HuH-7.5 (cell line): ENCODE measurements around the gene ACTG1.
"Not testable (repeated sequence)": the region's sequence is repeated elsewhere in the genome, so short reads cannot be mapped to it uniquely, and the experiment has no call there.

Experiments
- DNase-seq: peaks from one replicate; pipeline ENCODE4 v3.0.0; 2011; ENCODE audit warnings: low spot score

Gene ACTG1

DNA sequence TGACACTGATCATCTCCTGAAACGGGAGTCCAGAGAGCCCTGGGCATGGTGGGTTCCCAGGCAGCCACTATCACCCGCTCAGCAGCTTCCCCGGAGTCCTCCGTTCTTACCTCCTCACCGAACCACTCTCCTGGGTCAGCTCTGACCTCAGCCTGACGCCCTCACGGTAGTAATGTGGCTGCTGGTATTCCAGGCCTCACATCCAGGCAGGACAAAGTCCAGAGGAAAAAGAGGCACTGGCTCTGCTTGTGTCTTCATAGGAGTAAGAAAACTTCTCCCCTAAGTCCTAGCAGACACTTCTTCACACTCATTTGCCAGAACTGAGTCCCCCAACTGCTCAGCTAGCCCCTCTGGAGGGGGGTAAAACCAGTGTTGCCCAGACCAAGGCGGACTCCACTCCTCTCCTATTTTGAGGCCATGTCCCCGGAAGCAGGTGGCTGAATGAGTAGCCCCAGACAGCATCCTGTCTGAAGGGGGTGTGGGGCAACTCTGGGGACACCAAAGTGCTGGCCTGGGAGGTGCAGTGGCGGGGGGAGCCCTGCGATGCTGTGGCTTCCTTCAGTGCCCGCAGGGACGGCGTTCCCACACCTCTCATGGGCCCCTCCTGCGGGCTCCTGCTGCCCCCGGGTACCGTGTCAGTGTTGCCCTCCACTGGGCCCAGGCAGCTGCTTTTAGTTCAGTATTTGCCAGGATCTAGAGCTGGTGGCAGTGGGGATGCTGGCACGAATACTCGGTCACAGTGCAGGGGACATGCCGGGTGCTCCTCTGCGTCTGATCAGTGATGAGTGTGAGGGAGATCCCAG lies 20.9 kb upstream of the ACTG1 start:
- DNase-seq = no peak

DNA sequence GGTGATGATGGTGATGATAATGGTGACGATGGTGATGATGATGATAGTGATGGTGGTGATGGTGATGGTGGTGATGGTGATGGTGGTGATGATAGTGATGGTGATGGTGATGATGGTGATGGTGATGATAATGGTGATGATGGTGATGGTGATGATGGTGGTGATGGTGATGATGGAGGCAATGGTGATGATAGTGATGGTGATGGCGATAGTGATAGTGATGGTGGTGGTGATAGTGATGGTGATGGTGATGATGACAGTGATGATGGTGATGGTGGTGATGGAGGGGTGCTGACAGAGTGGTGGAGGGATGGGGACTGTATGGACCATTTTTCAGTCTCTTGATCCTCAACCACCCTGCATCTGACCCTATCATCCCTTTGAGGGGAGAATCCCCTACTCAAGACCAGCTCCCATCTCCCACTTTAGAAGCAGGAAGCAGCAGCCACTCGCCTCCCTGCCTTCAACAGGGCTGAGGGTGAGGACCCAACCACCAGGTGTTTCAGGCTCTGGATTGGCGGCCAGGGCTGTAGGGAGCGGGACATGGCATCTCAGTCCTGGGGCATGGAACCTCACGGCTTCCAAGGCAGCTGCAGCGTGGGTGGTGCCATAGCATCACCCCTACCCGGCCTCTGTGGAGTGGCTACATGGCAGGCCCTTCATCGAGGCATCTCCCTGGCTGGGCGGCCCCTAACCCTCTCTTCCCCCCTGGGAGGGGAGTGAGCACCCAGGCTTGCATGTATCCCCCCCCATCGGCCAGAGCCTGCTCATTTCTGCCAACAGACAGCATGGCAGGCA lies 20.1 kb upstream of the ACTG1 start:
- no peak for DNase-seq

DNA sequence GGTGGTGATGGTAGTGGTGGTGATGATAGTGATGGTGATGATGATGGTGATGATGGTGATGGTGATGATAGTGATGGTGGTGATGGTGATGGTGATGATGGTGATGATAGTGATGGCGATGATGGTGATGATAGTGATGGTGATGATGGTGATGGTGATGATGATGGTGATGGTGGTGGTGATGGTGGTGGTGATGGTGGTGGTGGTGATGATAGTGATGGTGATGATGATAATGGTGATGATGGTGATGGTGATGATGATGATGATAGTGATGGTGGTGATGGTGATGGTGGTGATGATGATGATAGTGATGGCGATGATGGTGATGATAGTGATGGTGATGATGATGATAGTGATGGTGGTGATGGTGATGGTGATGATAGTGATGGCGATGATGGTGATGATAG lies 19.4 kb upstream of the ACTG1 start:
- not testable (repeated sequence) for DNase-seq

DNA sequence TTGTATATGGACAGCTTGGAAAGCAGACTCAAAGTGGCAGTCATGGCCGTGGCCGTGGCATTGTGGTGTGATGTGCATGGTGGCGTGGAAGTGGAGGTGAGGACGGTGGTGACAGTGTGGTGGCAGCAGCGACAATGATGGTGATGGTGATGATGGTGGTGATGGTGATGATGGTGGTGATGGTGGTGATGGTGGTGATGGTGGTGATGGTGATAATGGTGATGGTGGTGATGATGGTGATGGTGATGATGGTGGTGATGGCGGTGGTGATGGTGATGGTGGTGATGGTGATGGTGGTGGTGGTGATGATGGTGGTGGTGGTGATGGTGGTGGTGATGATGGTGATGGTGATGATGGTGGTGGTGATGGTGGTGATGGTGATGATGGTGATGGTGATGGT lies 18.4 kb upstream of the ACTG1 start:
- DNase-seq = not testable (repeated sequence)

DNA sequence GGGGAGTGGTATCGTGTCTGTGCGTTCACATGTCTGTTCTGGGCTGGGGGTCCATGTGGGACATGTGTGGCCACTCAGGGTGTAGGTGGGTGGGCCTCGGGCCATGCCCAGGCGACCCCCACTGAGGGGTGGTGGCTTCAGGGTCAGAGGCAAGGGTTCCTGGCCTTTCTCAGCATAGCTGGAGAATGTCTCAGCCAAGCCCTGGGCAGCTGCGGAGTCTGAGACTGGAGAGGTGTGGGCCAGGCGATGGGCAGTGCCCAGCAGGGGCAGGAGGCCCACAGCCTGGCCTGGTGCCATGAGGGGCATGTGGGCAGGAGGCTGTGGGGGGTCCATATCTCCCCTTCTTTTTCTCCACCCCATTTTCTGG lies 16.8 kb upstream of the ACTG1 start:
- no peak for DNase-seq

DNA sequence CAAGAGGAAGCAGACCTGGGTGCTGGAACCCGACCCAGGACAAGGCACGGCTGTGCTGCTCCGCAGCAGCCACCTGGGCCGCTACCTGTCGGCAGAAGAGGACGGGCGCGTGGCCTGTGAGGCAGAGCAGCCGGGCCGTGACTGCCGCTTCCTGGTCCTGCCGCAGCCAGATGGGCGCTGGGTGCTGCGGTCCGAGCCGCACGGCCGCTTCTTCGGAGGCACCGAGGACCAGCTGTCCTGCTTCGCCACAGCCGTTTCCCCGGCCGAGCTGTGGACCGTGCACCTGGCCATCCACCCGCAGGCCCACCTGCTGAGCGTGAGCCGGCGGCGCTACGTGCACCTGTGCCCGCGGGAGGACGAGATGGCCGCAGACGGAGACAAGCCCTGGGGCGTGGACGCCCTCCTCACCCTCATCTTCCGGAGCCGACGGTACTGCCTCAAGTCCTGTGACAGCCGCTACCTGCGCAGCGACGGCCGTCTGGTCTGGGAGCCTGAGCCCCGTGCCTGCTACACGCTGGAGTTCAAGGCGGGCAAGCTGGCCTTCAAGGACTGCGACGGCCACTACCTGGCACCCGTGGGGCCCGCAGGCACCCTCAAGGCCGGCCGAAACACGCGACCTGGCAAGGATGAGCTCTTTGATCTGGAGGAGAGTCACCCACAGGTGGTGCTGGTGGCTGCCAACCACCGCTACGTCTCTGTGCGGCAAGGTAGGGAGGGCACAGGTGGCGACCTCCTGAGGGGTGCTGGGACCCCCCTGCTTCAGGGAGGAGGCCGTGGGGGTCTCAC lies 16.2 kb upstream of the ACTG1 start:
- no peak for DNase-seq

DNA sequence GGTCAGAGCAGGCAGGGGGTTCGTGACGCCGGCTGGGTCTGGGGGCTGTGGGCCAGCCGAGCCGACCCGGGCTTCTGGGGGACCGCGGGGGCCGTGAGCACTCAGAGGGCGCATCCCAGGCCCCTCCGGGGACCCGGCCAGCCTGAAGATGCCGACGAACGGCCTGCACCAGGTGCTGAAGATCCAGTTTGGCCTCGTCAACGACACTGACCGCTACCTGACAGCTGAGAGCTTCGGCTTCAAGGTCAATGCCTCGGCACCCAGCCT lies 15.7 kb upstream of the ACTG1 start:
- DNase-seq = no peak

DNA sequence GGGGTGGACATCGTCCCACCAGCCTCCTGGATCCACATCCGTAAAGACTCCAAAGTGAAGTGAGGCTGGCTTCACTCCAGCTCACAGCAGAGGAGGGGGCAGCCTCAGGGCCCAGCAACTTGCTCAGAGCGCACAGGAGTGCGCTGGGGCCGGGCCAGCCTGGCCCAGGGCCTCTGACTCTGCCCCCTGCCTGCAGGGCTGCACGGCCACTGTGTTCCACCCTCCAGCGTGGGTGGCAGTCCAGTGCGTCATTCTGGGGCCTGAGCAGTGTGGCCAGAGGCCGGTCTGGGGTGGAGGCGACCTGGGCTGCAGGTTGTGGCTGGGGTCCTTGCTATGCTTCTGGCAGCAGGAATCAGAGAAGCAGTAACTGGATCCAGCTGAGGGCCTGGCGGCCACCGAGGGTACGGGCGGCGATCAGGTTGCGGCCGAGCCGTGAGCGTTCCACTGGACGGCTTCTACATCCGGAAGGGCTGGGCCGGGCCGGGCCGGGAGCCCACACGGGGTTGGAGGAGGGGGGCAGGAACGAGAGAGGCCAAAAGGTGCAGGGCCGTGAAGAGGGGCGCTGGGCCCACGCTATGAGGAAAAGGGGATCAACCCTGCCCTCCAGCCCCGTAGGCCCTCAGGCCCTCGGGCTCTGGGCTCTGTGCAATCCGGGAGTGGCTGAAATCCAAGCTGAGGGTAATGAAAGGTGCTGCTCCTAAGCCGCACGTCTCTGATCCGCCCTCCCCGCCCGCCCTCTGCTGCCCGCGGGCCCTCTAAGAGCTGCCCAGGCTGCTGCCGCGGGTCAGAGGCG lies 15.2 kb upstream of the ACTG1 start, which contains the start of gene FSCN2:
TSS of gene FSCN2 (plus strand) at position 787 of the 793 bp plus-strand sequence. CDS start 155 bp downstream, outside the sequence.
- no peak for DNase-seq

DNA sequence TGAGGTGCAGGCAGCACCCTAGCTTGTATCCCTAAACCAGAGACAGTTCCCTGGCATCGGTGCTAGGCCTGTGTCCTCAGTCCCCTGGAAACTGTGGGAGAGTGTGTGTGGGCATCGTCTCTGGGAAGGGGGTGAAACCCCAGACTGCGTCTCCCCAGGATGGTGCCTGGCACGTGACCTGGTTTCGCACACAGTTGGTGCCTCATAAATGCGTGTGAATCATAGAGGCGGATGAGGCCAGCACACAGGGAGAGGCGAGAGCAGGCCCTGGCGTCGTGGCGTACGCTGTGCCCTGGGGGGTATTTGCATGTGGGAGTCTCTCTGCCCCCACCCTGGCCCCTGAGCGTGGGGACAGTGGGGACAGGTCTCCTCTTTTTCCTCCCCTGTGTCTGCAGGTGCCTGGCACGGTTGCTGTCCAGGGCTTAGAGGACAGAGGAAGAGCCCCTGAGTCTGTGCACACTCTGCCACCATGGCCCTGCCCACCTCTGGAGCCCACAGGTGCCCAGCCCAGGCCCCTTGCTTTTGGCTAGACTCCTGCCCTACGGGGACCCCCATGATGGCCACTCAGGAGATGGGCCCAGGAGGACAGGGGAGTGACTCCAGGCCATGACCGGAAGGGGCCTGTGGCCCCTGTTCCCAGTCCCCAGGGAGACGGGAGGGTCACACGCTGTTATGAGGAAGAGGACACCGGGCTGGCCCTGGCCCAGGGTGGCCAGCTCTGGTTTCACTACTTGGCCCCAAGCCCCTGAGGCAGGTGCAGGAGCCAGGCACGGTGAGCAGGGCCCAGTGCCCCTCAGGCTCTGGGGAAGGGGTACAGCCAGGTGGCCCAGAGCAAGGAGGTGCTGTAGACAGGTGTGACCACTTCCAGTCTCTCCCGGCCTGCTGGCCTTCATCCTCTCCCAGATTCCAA lies 14.3 kb upstream of the ACTG1 start:
- no peak for DNase-seq

DNA sequence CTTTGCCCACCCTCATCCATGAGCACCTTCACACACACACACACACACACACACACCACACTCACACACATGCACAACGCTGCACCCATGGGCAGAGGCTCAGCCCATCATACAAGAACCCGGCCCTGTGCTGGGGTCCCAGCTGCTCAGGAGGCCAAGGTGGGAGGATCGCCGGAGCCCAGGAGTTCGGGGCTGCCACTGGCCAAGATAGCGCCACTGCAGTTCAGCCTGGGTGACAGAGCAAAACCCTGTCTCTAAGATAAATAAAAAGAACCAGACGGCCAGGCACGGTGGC lies 12.2 kb upstream of the ACTG1 start:
- no peak for DNase-seq

DNA sequence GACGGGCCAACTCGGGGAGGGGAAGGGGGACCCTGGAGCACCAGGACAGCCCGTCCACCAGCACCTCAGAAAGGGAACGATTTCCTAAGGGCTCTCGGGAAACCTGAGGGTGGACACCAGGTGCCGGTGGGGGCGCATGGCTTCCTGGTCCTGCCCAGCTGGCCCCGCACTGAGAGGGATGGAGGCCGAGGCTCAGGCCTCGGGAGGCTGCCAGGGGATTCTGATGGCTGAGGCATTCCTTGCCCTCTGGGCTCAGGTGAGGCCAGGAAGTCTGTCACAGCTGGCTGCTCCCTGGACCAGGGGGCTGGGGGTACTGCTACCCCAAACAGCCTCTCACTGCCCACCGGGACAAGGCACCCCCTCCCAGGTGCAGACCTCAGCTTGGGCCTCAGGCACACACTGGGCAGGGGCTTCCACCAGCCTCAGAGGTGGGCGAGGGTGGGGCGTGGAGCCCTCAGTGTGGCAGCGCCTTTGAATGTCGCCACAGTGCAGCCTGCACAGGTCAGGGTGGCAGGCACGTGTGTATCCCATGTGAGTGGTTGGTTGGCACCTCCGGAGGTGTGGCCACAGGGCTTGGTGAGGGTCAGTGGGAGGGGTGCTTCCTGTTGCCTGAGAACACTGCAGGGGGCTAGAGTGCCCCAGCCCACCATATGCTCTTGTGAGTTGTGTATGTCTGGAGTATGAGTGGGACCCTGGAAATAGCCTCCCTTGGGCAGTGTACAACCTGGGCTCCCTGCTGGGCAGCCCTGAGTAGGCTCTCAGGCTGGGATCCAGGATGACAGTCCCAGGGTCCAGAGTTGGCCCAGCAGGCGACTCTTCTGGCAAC lies 11.7 kb upstream of the ACTG1 start:
- no peak for DNase-seq

DNA sequence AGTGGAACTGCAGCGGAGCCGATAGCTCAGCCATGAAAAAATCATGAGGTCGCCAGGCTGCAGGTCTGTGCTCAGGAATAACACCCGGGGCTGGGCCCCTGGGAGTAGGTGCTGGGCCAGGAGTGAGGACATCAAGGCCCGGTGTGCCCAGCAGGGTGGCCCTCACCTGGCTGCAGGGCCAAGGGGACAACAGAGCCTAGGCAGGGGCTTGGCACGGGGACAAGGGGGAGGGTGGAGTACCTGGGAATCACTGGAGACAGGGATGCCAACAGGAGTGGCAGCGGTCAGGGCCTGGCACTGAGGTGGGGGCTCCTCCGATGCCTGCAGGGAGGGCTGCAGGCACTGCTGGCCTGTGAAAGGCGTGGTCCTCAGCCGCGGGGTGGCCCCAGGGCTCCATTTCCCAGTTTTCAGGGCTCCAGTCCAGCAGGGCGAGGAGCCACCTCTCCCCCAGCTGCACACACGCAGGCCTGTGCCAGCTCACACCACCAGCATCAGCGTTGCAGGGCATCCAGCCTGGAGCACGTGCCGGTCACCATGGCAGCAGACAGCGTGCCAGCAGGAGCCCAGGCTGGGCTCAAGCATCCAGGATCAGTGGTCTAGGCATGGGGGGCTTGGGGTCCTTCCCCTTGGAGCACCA lies 10.9 kb upstream of the ACTG1 start:
- DNase-seq = no peak

DNA sequence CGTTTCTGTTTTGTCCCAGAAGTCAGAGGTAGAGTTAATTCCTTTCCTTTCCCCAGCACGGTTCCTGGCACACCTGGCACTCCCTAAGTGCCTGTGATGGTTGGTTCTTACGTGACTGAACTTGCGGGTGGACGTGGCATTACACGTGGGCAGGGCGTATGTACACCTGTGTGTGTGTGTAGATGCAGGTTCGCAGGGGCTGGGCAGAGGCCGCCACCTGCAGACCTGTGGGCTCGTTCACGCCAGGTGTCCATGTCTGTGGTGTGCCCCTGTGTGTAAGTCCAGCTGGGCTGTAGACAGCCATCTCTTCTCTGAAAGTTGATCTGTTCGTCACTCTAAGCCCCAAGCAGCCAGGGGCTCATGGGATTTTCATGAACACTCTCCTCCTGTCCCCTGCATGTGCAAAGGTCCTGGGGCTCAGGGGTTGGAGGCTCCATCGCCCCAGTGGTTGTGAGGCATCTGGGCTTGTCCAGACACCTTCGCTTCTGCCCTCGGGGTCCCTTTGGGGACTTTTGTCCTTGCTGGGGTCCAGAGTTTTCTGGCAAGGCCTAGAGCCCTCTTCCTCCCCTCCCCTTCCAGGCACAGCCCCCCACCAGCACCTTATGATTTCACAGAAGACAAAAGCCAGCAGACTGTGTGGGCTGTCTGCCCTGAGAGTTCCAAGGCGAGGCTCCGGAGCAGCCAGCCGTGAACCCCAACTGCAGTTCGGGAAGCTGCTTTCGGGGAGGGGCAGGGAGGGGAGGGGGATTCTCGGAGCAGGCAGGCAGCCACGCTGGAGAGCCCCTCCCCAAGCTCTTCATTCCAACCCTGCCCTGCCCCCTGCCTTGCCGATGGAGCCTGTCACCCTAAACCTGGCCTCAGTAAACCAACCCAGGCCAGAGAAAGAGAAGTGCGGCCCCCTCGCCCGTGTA lies 10.1 kb upstream of the ACTG1 start:
- DNase-seq = no peak

DNA sequence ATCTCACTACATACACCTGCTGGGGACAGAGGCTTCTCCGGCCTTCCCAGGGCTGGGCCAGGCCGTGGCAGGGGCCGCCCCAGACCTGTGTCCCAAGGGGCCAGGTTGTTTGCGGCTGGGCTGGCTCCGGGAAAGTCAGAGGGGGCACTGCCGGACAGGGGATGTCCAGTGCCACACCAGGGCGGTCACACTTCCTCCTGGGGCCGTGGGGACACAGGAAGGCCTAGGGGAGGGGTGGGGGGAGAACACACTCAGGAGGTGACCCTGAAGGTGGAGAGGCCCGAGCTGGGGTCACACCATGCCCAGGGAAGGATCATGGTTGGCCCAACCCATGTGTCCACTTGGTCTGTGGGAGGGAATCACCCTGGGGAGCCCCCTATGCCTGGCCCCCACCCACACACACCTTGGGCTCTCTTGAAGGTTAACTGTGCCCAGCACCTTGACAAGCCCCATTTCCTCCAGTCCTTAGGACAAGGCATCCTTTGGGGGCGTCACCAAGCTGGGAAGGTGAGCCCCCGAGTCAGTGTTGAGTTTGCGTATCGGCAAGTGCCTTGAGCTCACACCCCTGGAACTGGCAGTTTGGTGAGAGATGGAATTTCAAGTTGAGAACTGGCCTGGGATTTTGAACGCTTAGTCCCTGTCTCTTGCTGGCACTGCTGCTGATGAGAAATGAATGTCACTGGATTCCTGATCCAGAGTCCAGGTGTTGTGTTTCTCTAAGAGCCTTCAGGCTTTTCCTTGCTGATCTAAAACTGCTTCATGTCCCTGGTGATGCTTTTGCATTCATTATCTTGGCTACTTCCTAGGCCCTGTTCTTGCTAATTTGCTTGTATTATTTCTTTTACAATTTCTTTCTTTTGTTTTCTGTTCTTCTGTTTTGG lies 7.7 kb upstream of the ACTG1 start:
- DNase-seq = no peak

DNA sequence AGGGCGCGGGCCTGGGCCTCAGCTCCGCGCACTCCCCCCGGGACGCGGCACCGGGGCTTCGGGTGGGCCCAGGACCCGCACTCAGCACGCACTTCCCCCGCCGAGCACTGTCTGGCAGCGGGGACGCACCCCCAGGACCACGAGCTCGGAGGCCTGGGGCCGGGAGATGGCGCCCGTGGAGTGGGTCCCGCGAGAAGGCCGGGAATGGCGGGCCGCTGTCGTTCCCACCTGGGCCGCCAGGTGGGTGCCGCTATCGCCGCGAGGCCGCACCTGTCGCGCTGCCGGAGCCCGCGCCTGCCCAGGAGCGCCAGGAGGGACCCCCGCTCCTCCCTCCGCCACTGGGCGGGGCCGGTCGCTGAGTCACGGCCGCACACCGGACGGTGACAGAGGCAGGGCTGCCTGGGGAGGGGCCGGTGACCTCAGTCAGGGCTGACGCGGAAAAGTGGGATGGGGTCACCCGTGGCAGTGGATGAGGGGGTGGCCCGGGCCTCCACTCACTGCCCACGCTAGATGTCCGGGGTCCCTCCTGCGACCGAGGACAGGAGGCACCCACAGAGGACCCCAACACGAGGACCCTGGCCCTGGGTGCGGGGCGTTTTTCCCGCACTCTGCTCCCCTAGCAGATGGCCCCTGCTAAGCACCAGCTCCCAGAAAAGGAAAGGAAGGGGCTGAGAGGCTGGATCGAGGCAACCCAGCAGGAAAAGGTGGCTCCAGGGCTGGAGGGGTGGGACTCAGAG lies 6.9 kb upstream of the ACTG1 start:
- DNase-seq = peak; percentile 81

DNA sequence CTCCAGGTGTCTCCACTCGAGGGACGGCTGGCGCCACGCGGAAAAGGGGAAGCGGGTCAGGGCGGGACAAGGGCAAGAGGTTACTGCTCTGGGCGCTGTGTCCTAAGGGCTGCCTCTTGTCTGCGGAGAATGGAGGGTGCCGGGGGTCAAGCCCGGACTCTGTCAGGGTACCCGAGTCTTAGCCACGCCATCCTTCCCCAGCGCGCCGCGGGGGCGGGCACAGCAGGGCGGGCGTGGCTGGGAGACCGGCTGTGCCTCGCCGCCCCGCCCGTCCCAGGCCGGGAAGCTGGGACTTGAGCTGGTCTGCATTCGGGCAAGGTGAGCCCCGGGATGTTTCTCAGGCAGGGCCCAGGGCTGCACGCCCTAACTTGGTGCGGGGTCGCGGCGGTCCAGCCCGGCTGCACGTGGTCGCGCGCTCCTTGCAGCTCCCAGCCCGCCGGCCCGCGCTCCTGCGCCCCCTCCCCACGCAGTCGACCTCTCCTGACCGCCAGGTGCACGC lies 6.2 kb upstream of the ACTG1 start:
- no peak for DNase-seq
